Motor neuron (in vitro differentiated cells): ENCODE data around the gene PIPOX. TPM values are rescaled to one million over a fixed set of nuclear protein-coding genes. Genes with fewer than 3 reads are reported as not detected.

ENCODE experiments used
- ATAC-seq, 8 experiments: fragments of 200-7000 bp; cut with Tn5 transposase; replicated peaks in 6 of 8; 2 replicates each; pipeline ENCODE4 v1.8.0; 2021; ENCODE audit warnings: mild to moderate bottlenecking in 8 of 8, moderate library complexity in 8 of 8
- H3K27ac ChIP-seq, 2 donors: fragments of 250-450 bp; sonication (Bioruptor Pico); 2 replicates each; pipeline ENCODE4 v1.9.0; 2021; ENCODE audit warnings: antibody characterized with exemption in 2 of 2, mild to moderate bottlenecking in 2 of 2, moderate library complexity in 1 of 2
- H3K4me1 ChIP-seq, 2 donors: fragments of 250-450 bp; sonication (Bioruptor Pico); replicated peaks in 1 of 2; 2 replicates each; pipeline ENCODE4 v1.6.1; 2021; ENCODE audit warnings: antibody characterized with exemption in 2 of 2, mild to moderate bottlenecking in 2 of 2, moderate library complexity in 1 of 2
- H3K4me3 ChIP-seq, 5 donors: fragments of 250-450 bp; sonication (Bioruptor Pico); 2 replicates each; pipeline ENCODE4 v1.9.0; 2021; ENCODE audit warnings: antibody characterized with exemption in 5 of 5, mild to moderate bottlenecking in 5 of 5, moderate library complexity in 4 of 5
- WGBS, 10 experiments: fragments of 450-650 bp; shearing (Covaris generic); methylation state at CpG; one replicate each; pipeline ENCODE4 v1.0.0; 2022; 5-methylcytosine and 5-hydroxymethylcytosine counted together
- in situ Hi-C, 9 experiments: fragments of 400-800 bp; cut with MboI; loops; one replicate each; pipeline ENCODE4 v1.15.0; 2021; ENCODE audit warnings: low sequenced_read_pairs in 9 of 9, low pct_unique_long_range_greater_than_20kb in 2 of 9; ENCODE audit not compliant: unreplicated experiment in 9 of 9
- total RNA-seq, 8 experiments: library from RNA; unstranded; fragments of 300-600 nt; gene quantifications; 2 replicates each; pipeline versions ENCODE4 v1.2.3 to v1.2.4, GENCODE V29; 2022

The PIPOX gene
- total RNA-seq, 8 experiments from 2014 or later = 1.6 to 11.8 (median 4.6) TPM

- in situ Hi-C loops = loop anchor here in 4 of 9 experiments (10.0 to 25.0 kb wide), 3 partner anchors 128 to 365 kb away; partner anchors contain the start of genes NEK8 (in 1 of the 4), TLCD1 (in 1 of the 4) and TRAF4 (in 1 of the 4)
- peak in 4 of 8 experiments; percentile 10 to 68 (median 20) for ATAC-seq
Observed at GRCh38 chr17:29102741-29103181, 59.8 kb downstream of the PIPOX start.

GRCh38 chr17:29103341-29103740 lies 60.4 kb downstream of the PIPOX start:
- WGBS, 10 experiments = 80% methylated on average over 1 to 2 of the region's 4 CpGs; no CpG with 5 or more reads in 8 of the 10 experiments
- Histone ChIP-seq H3K4me3 (no peak overlapping the region), H3K4me1 (peaks cover 28 to 29% of the 10 kb centered on the region in 2 donors), H3K27ac (no peak overlapping the region)
- in situ Hi-C loops = loop anchor here in 4 of 9 experiments (10.0 to 25.0 kb wide), 3 partner anchors 129 to 366 kb away; partner anchors contain the start of genes NEK8 (in 1 of the 4), TLCD1 (in 1 of the 4) and TRAF4 (in 1 of the 4)
- peak in 3 of 8 experiments; percentile 20 to 45 (median 27) for ATAC-seq

More at GRCh38 chr17:29102741-29103181, 59.8 kb downstream of the PIPOX start:
- peaks cover 22 to 24% of the 10 kb centered on the region in 2 donors for H3K4me1 ChIP-seq
- WGBS, 10 experiments = 71 to 100% (median 79%) methylated on average over 1 to 5 of the region's 11 CpGs; no CpG with 5 or more reads in 4 of the 10 experiments
- no peak overlapping the region for H3K4me3 ChIP-seq
- no peak overlapping the region for H3K27ac ChIP-seq

Other genes with a start within 250 kb of the PIPOX start
- gene FAM222B, start 200.4 kb upstream of the PIPOX start, total RNA-seq = 10 to 100 TPM in 5 of 8 experiments, 1 to 10 TPM in 3; 3.1 to 16.8 (median 11.1) TPM
- gene ERAL1, start 188.1 kb upstream of the PIPOX start, total RNA-seq = 10 to 100 TPM; 19.0 to 56.8 (median 26.9) TPM
- 10 to 100 TPM; 22.2 to 61.3 (median 39.7) TPM for gene FLOT2, start 145.4 kb upstream of the PIPOX start, total RNA-seq
- gene DHRS13, start 140.1 kb upstream of the PIPOX start, total RNA-seq = 10 to 100 TPM in 4 of 8 experiments, 1 to 10 TPM in 4; 2.2 to 14.4 (median 11.1) TPM
- 10 to 100 TPM in 7 of 8 experiments, 1 to 10 TPM in 1; 9.1 to 50.7 (median 23.4) TPM for gene PHF12, start 91.6 kb upstream of the PIPOX start, total RNA-seq
- 10 to 100 TPM in 4 of 8 experiments, 1 to 10 TPM in 4; 1.5 to 29.2 (median 11.4) TPM for gene SEZ6, start 37.1 kb upstream of the PIPOX start, total RNA-seq
- gene MYO18A, start 137.3 kb downstream of the PIPOX start, total RNA-seq = 100 to 1,000 TPM in 1 of 8 experiments, 10 to 100 TPM in 7; 25.9 to 233 (median 31.1) TPM
- gene CRYBA1, start 203.7 kb downstream of the PIPOX start, total RNA-seq = 1 to 10 TPM in 2 of 8 experiments, under 1 TPM in 1, not detected in 5; 0.54 to 7.0 (median 1.4) TPM